HG02610 (cell line): ENCODE data around the gene MTHFSD.

Experiments used
- ATAC-seq: cut with Tn5 transposase; IDR thresholded peaks from one replicate; pipeline ENCODE4 v1.9.1; 2021; ENCODE audit warnings: mild to moderate bottlenecking, moderate library complexity; ENCODE audit not compliant: unreplicated experiment

Gene MTHFSD

DNA sequence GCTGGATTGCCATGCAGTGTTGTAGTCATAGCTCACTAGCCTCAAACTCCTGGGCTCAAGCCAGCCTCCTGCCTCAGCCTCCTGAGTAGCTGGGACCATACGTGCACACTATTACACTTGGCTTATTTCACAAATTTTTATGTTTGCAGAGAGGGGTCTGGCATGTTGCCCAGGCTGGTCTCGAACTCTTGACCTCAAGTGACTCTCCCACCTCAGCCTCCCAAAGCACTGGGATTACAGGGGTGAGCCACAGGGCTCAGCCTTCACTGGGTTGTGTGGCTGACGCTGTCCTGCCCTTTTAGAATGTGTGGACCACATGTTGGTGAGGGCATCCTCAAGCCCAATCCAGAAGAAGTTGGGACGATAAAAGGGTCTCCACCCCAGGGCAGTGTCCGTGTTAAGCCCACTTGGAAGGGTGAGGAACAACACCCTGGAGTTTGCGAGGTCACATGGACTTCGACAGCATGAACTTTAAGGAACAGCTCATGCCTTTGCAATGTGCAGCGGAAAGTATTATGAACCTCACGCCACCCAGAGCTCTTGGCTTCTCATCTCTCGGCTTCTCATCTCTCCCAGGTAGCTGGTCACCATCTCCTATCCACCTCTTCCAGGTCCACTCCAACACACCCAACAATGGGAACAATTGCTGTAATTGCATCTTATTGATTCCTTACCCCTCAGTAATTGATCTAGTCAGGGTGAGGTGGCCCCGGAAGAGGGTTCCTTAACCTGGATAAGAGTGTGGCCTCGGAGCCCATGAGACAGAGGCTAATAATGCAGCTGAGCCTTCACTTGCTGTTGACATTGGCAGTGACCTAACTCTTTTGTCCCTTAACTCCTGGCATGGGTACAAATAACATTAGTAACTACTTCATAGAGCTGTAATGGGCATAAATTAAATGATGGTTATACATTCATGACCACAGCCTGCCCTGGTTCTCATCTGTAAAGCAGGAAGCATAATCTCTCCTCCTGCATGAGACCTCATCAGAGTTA, 30.0 kb upstream of the MTHFSD start:
- no peak for ATAC-seq

DNA sequence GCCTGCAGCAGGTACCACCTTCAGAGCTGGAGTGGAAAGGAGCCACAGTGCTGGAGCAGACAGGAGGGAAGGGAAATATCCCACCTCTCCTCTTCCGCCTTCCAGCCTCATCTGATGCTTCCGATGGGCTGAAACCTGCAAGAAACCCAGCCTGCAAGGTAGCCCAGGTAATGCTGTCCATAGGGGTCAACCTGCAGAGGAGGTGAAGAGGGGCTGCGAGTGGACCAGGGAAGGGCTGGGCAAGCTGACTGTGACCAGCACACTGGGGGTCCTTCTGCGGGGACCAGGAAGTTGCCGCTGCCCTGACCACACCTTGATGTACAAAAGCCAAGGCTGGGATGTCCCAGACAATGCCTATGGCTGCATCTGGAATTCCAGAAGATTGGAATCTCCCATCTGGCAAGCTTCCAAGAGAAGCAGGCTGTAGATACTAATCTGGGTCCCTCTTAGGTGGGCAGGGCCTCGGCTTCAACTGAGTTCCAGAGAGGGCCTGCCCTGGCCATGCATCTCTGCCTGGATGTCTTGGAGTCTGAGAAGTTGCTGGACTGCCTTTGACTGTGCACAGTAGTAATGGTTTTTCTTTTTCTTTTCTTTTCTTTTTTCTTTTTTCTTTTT, 29.1 kb upstream of the MTHFSD start:
- no peak for ATAC-seq

GRCh38 chr16:86581458-86581857, 26.4 kb upstream of the MTHFSD start:
- no peak for ATAC-seq

- no peak for ATAC-seq
Observed at GRCh38 chr16:86580791-86581170, 25.7 kb upstream of the MTHFSD start.

DNA sequence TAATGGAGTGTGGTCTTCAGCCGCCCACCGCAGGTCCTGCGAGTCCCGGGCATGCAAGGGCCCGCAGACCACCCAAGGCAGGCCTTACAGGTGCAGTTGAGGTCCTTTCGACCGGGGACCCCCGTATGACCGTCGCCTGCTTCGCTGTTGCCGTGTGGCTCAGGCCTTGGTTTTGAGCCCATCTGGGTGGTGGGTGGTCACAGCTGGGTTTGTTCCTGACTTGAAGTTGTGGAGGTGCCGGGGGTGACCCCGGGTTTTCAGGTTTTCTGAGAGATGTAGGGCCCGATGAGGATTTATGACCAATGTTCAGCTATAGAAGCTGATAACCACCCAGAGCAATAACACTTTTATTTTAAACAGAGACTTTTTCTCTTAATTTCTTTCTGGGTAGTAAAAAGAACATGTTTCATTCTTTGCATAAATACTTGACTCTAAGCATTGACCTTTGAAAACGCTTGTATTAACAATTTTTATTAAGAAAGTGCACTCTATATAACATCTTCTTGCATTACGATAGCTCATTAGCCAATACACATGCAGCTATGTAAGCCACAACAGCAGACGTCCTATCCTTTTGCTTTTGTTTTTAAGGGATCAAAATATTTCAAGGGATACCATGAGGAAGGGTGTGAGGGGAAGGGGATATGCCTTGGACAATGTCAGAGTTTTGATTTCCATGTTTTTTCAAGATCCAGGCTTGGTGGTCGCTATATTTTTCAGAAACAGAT, 25.2 kb upstream of the MTHFSD start:
- no peak for ATAC-seq

DNA sequence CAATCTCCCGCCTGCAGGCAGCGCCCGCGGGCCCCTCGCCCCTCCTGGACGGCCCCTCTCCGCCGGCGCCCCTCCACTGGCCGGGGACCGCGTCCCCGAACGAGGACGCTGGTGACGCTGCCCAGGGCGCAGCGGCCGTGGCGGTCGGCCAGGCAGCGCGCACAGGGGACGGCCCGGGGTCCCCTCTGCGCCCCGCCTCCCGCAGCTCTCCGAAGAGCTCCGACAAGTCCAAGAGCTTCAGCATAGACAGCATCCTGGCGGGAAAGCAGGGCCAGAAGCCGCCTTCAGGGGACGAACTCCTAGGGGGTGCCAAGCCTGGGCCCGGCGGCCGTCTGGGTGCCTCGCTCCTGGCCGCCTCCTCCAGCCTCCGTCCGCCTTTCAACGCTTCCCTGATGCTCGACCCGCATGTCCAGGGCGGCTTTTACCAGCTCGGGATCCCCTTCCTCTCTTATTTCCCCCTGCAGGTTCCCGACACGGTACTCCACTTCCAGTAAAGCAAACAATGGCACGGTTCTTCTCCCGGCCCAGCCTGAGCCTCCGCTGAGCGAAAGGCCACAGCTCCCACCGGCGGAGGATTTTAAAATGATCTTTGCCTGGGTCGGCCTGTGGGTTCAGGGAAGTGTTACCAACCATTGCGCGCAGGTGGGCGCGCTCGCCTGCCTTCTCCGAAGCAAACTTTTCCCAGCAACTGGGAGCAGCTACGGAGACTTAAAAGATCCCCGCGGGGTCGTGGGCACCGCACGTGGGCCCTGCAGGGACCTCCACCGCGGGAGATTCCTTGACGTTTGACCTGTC, 24.4 kb upstream of the MTHFSD start:
- no peak for ATAC-seq

- no peak for ATAC-seq
Observed at GRCh38 chr16:86578611-86579267, 23.7 kb upstream of the MTHFSD start.

DNA sequence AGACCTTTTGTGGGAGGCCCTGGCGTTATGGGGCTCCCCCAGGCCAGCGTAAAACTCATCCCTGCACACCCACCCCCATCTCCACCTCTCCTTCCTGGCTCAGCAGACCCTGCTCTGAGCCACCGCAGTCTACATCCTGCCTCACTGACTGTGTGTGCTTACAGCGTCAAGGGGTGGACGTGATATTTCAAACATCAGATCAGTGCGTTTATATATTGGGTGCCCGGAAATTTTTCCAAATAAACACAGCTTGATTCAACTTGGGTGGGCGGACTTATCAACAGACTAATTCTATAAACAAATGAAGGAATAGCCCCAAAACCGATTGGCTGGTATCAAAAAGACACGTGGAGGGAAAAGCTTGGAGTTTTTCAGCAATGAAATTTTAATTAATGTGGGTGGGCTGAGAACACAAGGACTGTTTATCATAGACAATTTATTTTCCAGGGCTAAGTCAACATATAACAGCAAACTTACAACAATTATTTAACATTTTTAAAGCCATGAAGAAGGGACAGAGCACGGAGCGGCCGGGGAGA, 23.1 kb upstream of the MTHFSD start, which contains the start of gene FOXL1:
Gene FOXL1, plus strand, starts transcription at position 489 of the 539 bp plus-strand sequence. CDS start 175 bp downstream, outside the sequence.
- ATAC-seq, result no peak

DNA sequence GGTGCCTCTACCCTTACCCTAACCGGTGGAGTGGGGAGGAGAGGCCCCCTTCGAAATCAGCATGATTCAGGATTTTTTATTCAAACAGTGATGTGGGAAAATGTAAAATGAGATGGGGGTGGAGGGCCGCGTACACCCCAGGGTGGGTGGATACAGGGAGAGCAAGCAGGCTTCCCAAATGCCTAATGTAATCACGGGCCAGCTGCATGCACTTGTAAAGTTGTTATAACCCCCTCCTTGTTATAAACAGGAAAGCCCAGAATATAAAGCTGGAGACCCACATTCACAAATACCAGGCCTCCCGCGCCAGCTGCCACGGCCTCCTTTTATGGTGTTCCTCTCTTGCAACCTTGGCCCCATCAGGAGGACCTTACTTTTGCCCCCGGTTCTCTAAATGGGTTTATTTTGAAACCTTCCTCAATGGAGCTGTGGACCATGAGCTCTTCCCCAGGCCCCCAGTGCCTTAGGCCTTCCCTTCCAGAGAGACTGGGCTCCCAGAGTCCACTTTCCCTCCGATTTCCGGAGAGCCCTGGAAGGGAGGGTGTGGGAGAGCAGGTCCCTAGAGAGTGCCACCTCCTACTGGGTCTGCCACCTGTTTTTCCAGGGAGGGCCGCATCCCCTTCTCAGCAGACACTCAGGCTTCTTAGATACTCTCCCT, 22.4 kb upstream of the MTHFSD start:
- no peak for ATAC-seq

DNA sequence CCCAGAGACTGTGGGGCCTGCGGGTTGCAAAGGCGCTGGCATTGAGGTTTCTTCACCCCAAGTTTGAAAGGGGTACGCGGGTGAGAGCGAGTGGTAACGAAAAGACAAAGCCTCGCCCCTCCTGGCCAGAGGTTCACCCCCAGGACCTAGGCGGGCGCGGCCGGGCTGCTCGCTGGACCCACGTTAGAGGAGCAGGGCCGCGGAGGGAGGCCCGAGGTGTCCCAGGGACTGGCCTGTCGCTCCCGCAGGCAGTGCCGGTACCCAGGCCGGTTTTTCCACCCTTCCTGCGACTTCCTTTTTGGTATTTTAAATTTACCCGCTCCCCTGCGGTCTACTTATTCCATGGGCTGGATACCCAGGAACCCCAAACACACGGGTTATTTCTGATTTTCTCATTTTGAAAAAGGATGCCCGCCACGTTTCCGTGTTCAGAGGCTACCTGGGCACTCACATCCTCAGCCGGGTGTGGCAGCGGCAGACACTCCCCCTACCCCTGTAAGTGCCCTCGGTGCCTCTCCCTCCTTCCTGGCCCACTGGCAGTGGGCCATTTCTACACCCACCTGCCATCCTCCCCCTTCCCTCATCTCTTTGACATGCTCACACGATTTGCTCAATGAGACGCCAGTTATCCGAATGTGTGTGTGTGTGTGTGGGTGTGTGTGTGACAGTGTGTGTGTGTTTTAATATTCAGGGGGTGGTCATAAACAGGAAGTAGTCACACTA, 21.7 kb upstream of the MTHFSD start:
- no peak for ATAC-seq

- no peak for ATAC-seq
Observed at GRCh38 chr16:86575754-86576557, 20.9 kb upstream of the MTHFSD start.

DNA sequence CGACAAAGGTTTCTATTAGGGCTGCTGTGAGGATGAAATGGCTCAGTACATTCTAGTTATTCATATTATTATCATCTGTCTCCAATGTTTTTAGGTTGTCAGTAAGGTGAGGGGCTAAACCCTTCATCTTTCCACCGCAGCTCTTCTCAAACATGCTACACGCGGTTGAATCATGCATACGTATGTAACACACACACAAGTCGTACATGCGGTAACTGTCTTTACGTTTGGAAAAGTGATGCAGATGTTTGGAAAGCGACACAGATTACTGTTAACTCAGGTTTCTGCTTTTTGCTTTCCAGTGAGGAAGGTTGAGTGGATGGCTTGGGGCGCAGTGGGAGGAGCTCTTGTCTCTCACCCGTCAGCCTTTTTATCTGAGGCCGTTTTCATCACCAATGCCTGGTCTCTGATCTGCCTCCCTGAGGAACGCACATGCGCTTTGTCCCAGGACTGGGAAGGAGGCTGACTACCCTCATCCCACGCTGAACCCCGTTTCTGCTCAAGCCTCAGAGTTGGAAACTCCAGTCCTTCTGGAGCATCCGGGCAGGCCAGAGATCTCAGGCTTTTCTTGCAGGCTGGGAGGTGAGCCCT, 20.2 kb upstream of the MTHFSD start:
- no peak for ATAC-seq

- ATAC-seq, result no peak
Observed at GRCh38 chr16:86574646-86575045, 19.6 kb upstream of the MTHFSD start.

- no peak for ATAC-seq
Observed at GRCh38 chr16:86573646-86574508, 18.8 kb upstream of the MTHFSD start.

- ATAC-seq, result no peak
Observed at GRCh38 chr16:86573215-86573614, 18.2 kb upstream of the MTHFSD start.

- no peak for ATAC-seq
Observed at GRCh38 chr16:86572606-86573005, 17.6 kb upstream of the MTHFSD start.
